Neural cell (in vitro differentiated cells): Measurements from ENCODE around the gene C21orf58.

ENCODE experiments used
- CTCF ChIP-seq: fragments of 450-650 bp; IDR thresholded peaks from 2 replicates; pipeline ENCODE4 v1.5.1; 2014; ENCODE audit warnings: antibody characterized with exemption, mild to moderate bottlenecking, moderate library complexity; ENCODE audit not compliant: poor library complexity, severe bottlenecking
- EP300 ChIP-seq: fragments of 450-650 bp; conservative IDR thresholded peaks from 2 replicates; pipeline ENCODE4 v1.6.1; 2014; ENCODE audit warnings: antibody characterized with exemption, mild to moderate bottlenecking, moderate library complexity; ENCODE audit not compliant: poor library complexity, severe bottlenecking
- EZH2 ChIP-seq: fragments of 200-600, 300-800 bp; shearing (Covaris generic), sonication (generic); IDR thresholded peaks from 2 replicates; pipeline ENCODE4 v1.6.1; 2014; ENCODE audit warnings: antibody characterized with exemption, low read length, borderline replicate concordance, mild to moderate bottlenecking; ENCODE audit not compliant: insufficient read depth, poor library complexity, severe bottlenecking
- POLR2AphosphoS5 ChIP-seq: IDR thresholded peaks from 2 replicates; pipeline ENCODE4 v1.6.1; 2012
- RAD21 ChIP-seq: fragments of 450-650 bp; conservative IDR thresholded peaks from 2 replicates; pipeline ENCODE4 v1.6.1; 2014; ENCODE audit warnings: antibody characterized with exemption, mild to moderate bottlenecking, moderate library complexity
- REST ChIP-seq: IDR thresholded peaks from 2 replicates; pipeline ENCODE4 v1.6.1; 2012; ENCODE audit warnings: borderline replicate concordance
- TAF1 ChIP-seq: IDR thresholded peaks from 2 replicates; pipeline ENCODE4 v1.6.1; 2012; ENCODE audit warnings: low read depth

- TF ChIP-seq CTCF (no peak), EZH2 (no peak), RAD21 (no peak), POLR2AphosphoS5 (no peak), EP300 (no peak), REST (no peak), TAF1 (no peak)
These were observed 69.3 kb downstream of the C21orf58 start for GRCh38 chr21:46254208-46254975.
